D721Med (cell line): ENCODE measurements around the gene C17orf67.

Experiments
- DNase-seq: peaks from one replicate; pipeline ENCODE4 v3.0.0; 2011; ENCODE audit warnings: low spot score; ENCODE audit not compliant: insufficient read length
- FAIRE-seq: peaks from 2 replicates; lab custom pipeline; 2011; peaks lifted over from hg19 to GRCh38; lab: Jason Lieb, UNC
- TF ChIP-seq, protein P1 (sequence below): IDR thresholded peaks from 2 replicates; pipeline ENCODE4 v1.5.1; 2012; ENCODE audit warnings: mild to moderate bottlenecking, control low read depth; ENCODE audit not compliant: insufficient read depth; ENCODE audit errors: missing control alignments

C17orf67 gene

GRCh38 chr17:56792267-56792666 lies 41.5 kb downstream of the C17orf67 start:
- no peak for FAIRE-seq

GRCh38 chr17:56786989-56787482 lies 46.7 kb downstream of the C17orf67 start:
- TF ChIP-seq, protein P1, sequence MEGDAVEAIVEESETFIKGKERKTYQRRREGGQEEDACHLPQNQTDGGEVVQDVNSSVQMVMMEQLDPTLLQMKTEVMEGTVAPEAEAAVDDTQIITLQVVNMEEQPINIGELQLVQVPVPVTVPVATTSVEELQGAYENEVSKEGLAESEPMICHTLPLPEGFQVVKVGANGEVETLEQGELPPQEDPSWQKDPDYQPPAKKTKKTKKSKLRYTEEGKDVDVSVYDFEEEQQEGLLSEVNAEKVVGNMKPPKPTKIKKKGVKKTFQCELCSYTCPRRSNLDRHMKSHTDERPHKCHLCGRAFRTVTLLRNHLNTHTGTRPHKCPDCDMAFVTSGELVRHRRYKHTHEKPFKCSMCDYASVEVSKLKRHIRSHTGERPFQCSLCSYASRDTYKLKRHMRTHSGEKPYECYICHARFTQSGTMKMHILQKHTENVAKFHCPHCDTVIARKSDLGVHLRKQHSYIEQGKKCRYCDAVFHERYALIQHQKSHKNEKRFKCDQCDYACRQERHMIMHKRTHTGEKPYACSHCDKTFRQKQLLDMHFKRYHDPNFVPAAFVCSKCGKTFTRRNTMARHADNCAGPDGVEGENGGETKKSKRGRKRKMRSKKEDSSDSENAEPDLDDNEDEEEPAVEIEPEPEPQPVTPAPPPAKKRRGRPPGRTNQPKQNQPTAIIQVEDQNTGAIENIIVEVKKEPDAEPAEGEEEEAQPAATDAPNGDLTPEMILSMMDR, result no peak
- FAIRE-seq (no peak), DNase-seq (no peak)

More at GRCh38 chr17:56792267-56792666, 41.5 kb downstream of the C17orf67 start:
- no peak for DNase-seq
- TF ChIP-seq, protein P1, result no peak

GRCh38 chr17:56785997-56786680 lies 47.6 kb downstream of the C17orf67 start:
- TF ChIP-seq, protein P1, result no peak
- FAIRE-seq (no peak), DNase-seq (no peak)

GRCh38 chr17:56785405-56785804 lies 48.3 kb downstream of the C17orf67 start:
- DNase-seq (no peak), FAIRE-seq (no peak)
- TF ChIP-seq, protein P1, result no peak

DNA sequence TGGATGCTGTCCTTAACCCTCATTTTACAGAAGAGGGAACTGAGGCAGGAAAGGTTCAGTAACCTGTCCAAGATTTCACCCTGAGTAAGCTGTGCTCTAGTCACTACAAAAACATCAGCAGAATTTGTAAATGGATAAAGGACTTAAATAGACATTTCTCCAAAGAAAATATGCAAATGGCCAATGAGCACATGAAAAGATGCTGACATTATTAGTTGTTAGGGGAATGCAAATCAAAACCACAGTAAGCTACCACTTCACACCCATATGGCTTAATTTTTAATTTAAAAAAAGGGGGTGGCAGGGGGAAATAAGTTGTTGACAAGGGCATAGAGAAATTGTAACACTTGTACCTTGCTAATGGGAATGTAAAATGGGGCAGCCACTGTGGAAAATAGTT lies 51.4 kb downstream of the C17orf67 start:
- TF ChIP-seq, protein P1, result no peak
- DNase-seq, result no peak
- FAIRE-seq, result no peak

DNA sequence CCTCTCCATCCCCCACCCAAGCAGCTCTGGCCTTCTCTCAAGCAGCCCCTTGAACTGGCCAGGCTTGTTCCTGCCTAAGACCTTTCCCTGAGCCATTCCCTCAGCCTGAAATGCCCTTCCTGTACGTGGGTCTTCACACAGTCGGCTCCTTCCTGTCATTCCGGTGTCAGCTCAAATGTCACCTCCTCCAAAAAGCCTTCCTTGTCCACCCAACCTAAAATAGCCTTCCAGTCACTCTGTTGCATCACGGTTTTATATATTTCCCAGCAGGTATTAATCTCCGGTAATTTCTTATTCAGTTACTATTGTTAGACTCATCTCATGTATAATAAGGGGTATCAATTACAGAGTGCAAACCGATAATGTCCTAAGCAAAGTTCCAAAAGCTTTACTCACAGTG lies 51.8 kb downstream of the C17orf67 start:
- FAIRE-seq, result no peak
- TF ChIP-seq, protein P1, result no peak
- no peak for DNase-seq
